ENCODE results near the gene SCGB1C2. TPM values are rescaled to one million over a fixed set of nuclear protein-coding genes. Genes with fewer than 3 reads are reported as not detected.

SCGB1C2 gene
- total RNA-seq, 1 experiment from 2014 or later: not detected

- no peak for DNase-seq
- H3K9me3 ChIP-seq (ENCODE audit: insufficient read depth, low read depth): no peaks in the 10 kb centered on the region
- intact Hi-C loops (cut with micrococcal nuclease; ENCODE audit: unreplicated experiment): no loop called here
- H3K27me3 ChIP-seq (ENCODE audit: insufficient read depth, low read depth): peaks cover 51% of the 10 kb centered on the region
- H3K4me2 ChIP-seq: no peak overlapping the region
- TF ChIP-seq EZH2 (IDR thresholded peaks at IDR 0.05; ENCODE audit: low read depth): no peak
- TF ChIP-seq, protein P1, sequence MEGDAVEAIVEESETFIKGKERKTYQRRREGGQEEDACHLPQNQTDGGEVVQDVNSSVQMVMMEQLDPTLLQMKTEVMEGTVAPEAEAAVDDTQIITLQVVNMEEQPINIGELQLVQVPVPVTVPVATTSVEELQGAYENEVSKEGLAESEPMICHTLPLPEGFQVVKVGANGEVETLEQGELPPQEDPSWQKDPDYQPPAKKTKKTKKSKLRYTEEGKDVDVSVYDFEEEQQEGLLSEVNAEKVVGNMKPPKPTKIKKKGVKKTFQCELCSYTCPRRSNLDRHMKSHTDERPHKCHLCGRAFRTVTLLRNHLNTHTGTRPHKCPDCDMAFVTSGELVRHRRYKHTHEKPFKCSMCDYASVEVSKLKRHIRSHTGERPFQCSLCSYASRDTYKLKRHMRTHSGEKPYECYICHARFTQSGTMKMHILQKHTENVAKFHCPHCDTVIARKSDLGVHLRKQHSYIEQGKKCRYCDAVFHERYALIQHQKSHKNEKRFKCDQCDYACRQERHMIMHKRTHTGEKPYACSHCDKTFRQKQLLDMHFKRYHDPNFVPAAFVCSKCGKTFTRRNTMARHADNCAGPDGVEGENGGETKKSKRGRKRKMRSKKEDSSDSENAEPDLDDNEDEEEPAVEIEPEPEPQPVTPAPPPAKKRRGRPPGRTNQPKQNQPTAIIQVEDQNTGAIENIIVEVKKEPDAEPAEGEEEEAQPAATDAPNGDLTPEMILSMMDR (conservative IDR thresholded peaks at IDR 0.05): no peak
- no peaks in the 10 kb centered on the region for H3K4me1 ChIP-seq (replicated peaks; ENCODE audit: insufficient read depth)
- BruUV-seq (replicated peaks): no TSS peak
- no peak overlapping the region for H2AFZ ChIP-seq
- H3K9me2 ChIP-seq (ENCODE audit: insufficient read depth): no peaks in the 10 kb centered on the region
- no peaks in the 10 kb centered on the region for H4K20me1 ChIP-seq (ENCODE audit: insufficient read depth)
- H3K27ac ChIP-seq: no peak overlapping the region
- no peaks in the 10 kb centered on the region for H3K79me2 ChIP-seq (ENCODE audit: low read depth)
- no peaks in the 10 kb centered on the region for H3K36me3 ChIP-seq (ENCODE audit: low read depth)
- ChIA-PET CTCF (no interaction called here), POLR2A (ENCODE audit: unreplicated experiment) (interaction anchor here (0.7 kb wide), 1 partner anchor 14 kb away, joined by 3 read pairs; no protein-coding TSS in a partner anchor)
- H3F3A ChIP-seq (ENCODE audit: insufficient read depth, low read depth): no peaks in the 10 kb centered on the region
- no peak overlapping the region for H3K4me3 ChIP-seq
These were observed 45.7 kb downstream of the SCGB1C2 start for GRCh38 chr17:183021-183420.

DNA sequence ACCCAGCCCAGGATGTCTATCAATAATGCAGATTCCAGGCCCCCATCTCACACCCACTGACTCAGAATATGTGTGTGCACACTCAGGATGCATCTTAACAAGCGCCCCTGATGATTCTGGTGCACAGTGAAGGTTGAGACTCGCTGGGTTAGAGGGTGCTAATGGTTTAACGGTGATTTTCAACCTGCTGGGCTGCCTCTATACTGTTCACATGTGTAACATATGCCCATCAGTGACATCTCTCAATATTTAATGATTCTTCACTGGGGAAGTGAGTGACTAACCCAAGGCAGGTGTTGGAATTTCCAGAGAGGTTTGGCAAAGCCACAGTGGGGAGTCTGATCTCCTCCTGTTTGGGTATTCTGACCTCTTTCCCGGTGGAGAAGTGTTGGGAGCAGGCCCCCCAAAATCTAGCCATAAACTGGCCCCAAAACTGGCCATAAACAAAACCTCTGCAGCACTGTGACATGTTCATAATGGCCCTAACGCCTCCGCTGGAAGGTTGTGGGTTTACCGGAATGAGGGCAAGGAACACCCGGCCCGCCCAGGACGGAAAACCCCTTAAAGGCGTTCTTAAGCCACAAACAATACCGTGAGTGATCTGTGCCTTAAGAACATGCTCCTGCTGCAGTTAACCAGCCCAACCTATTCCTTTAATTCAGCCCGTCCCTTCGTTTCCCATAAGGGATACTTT is 48.2 kb downstream of the SCGB1C2 start:
- DNase-seq: no peak
- H3K27me3 ChIP-seq (ENCODE audit: insufficient read depth, low read depth): peaks cover 45% of the 10 kb centered on the region

DNA sequence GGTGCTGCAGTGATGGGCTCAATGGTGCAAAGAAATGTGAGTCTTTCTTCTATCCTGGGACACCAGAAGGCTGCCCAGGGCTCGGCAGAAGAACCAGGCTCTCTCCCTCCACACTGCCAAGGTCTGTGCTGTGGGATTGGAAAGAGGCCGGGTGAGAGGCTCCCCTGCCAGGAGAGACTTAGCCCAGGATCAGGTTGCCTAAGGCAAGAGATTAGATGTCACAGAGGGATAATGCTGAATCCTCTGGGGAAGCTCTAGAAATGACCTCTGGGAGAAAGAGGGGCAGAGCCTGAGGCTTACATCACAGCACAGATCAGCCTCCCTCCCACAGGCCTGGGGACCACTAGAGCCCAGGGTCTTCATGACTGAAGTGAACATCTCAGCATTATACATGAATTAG is 49.8 kb downstream of the SCGB1C2 start:
- Histone ChIP-seq H3K27me3 (ENCODE audit: insufficient read depth, low read depth) (peaks cover 45% of the 10 kb centered on the region), H3K9me3 (ENCODE audit: insufficient read depth, low read depth) (no peaks in the 10 kb centered on the region), H3K4me3 (no peak overlapping the region), H3K4me2 (no peak overlapping the region), H3K4me1 (replicated peaks; ENCODE audit: insufficient read depth) (no peaks in the 10 kb centered on the region), H2AFZ (no peak overlapping the region), H3K36me3 (ENCODE audit: low read depth) (no peaks in the 10 kb centered on the region), H3F3A (ENCODE audit: insufficient read depth, low read depth) (no peaks in the 10 kb centered on the region), H3K79me2 (ENCODE audit: low read depth) (no peaks in the 10 kb centered on the region), H3K27ac (no peak overlapping the region), H3K9me2 (ENCODE audit: insufficient read depth) (no peaks in the 10 kb centered on the region), H4K20me1 (ENCODE audit: insufficient read depth) (no peaks in the 10 kb centered on the region)
- BruUV-seq (replicated peaks): no TSS peak
- intact Hi-C loops (cut with micrococcal nuclease; ENCODE audit: unreplicated experiment): no loop called here
- DNase-seq: no peak
- TF ChIP-seq, protein P1 (conservative IDR thresholded peaks at IDR 0.05): no peak
- TF ChIP-seq EZH2 (IDR thresholded peaks at IDR 0.05; ENCODE audit: low read depth): no peak
- ChIA-PET POLR2A (ENCODE audit: unreplicated experiment) (no interaction called here), CTCF (no interaction called here)

More for the DNA sequence above, 48.2 kb downstream of the SCGB1C2 start:
- Histone ChIP-seq H3K4me3 (no peak overlapping the region), H3F3A (ENCODE audit: insufficient read depth, low read depth) (no peaks in the 10 kb centered on the region), H3K79me2 (ENCODE audit: low read depth) (no peaks in the 10 kb centered on the region), H3K9me2 (ENCODE audit: insufficient read depth) (no peaks in the 10 kb centered on the region), H3K27ac (no peak overlapping the region), H3K36me3 (ENCODE audit: low read depth) (no peaks in the 10 kb centered on the region), H3K9me3 (ENCODE audit: insufficient read depth, low read depth) (no peaks in the 10 kb centered on the region), H3K4me1 (replicated peaks; ENCODE audit: insufficient read depth) (no peaks in the 10 kb centered on the region), H4K20me1 (ENCODE audit: insufficient read depth) (no peaks in the 10 kb centered on the region), H3K4me2 (no peak overlapping the region), H2AFZ (no peak overlapping the region)
- CTCF ChIA-PET: no interaction called here
- intact Hi-C loops (cut with micrococcal nuclease; ENCODE audit: unreplicated experiment): no loop called here
- no peak for TF ChIP-seq EZH2 (IDR thresholded peaks at IDR 0.05; ENCODE audit: low read depth)
- TF ChIP-seq, protein P1 (conservative IDR thresholded peaks at IDR 0.05): no peak
- BruUV-seq (replicated peaks): no TSS peak
- POLR2A ChIA-PET (ENCODE audit: unreplicated experiment): no interaction called here

Other genes with a start within 250 kb of the SCGB1C2 start
- gene DOC2B, start 44.1 kb downstream of the SCGB1C2 start, total RNA-seq (2021): not detected in 2 replicates
- 26.0 and 29.4 TPM in 2 replicates for gene RPH3AL, start 215.2 kb downstream of the SCGB1C2 start, total RNA-seq (2021)

All from PC-9 (cell line).